ENCODE data around the gene KCNRG.

The KCNRG gene

GRCh38 chr13:50015258-50015657 is at the start of gene KCNRG:
KCNRG (plus strand) TSS chr13:50015444; CDS start chr13:50015494, 50 bp downstream.
- H3F3A ChIP-seq (ENCODE audit: insufficient read depth), result peaks cover 31% of the 10 kb centered on the region
- no peak within 1 kb of the TSS for H3K9ac ChIP-seq (ENCODE audit: low read length)
- no peak within 1 kb of the TSS for H3K27ac ChIP-seq (ENCODE audit: low read depth, low read length)
- H3K4me3 ChIP-seq (ENCODE audit: insufficient read depth, low read length, poor library complexity, severe bottlenecking), result no peak within 1 kb of the TSS
- H3K79me2 ChIP-seq (ENCODE audit: insufficient read depth, low read length), result peaks cover 23% of the 10 kb centered on the region
- no peaks in the 10 kb centered on the region for H3K27me3 ChIP-seq (ENCODE audit: low read length)
- H2AFZ ChIP-seq (ENCODE audit: low read depth, low read length, severe bottlenecking), result no peak within 1 kb of the TSS
- H3K4me2 ChIP-seq (ENCODE audit: low read depth, low read length, poor library complexity, severe bottlenecking), result no peak within 1 kb of the TSS
- no peak for TF ChIP-seq EZH2phosphoT487 (conservative IDR thresholded peaks at IDR 0.05; ENCODE audit: low read length)
- no peak for TF ChIP-seq CTCF (IDR thresholded peaks at IDR 0.05; ENCODE audit: insufficient read depth, low read length, poor library complexity, severe bottlenecking)
- no peaks in the 10 kb centered on the region for H3K9me3 ChIP-seq (ENCODE audit: insufficient read depth, low read length)
- no peaks in the 10 kb centered on the region for H3K9me2 ChIP-seq (replicated peaks; ENCODE audit: insufficient read depth, low read length)
- no peaks in the 10 kb centered on the region; the same call in 1 of the 2 replicates for H4K20me1 ChIP-seq (ENCODE audit: low read depth, low read length)
- peaks cover 15% of the 10 kb centered on the region; the same call in 1 of the 2 replicates for H3K36me3 ChIP-seq (ENCODE audit: low read length)

- Histone ChIP-seq H3K27me3 (ENCODE audit: low read length) (no peaks in the 10 kb centered on the region), H3K4me2 (ENCODE audit: low read depth, low read length, poor library complexity, severe bottlenecking) (no peak overlapping the region), H3K36me3 (ENCODE audit: low read length) (no peaks in the 10 kb centered on the region), H4K20me1 (ENCODE audit: low read depth, low read length) (no peaks in the 10 kb centered on the region), H3K79me2 (ENCODE audit: insufficient read depth, low read length) (no peaks in the 10 kb centered on the region), H3K4me3 (ENCODE audit: insufficient read depth, low read length, poor library complexity, severe bottlenecking) (no peak overlapping the region), H3K27ac (ENCODE audit: low read depth, low read length) (no peak overlapping the region), H3K9me2 (replicated peaks; ENCODE audit: insufficient read depth, low read length) (no peaks in the 10 kb centered on the region), H3F3A (ENCODE audit: insufficient read depth) (no peaks in the 10 kb centered on the region), H3K9ac (ENCODE audit: low read length) (no peak overlapping the region), H2AFZ (ENCODE audit: low read depth, low read length, severe bottlenecking) (no peak overlapping the region), H3K9me3 (ENCODE audit: insufficient read depth, low read length) (peaks cover 4% of the 10 kb centered on the region; the same call in 1 of the 2 replicates)
- TF ChIP-seq EZH2phosphoT487 (conservative IDR thresholded peaks at IDR 0.05; ENCODE audit: low read length) (no peak), CTCF (IDR thresholded peaks at IDR 0.05; ENCODE audit: insufficient read depth, low read length, poor library complexity, severe bottlenecking) (no peak)
Measured at GRCh38 chr13:49967456-49967855, 47.8 kb upstream of the KCNRG start.

DNA sequence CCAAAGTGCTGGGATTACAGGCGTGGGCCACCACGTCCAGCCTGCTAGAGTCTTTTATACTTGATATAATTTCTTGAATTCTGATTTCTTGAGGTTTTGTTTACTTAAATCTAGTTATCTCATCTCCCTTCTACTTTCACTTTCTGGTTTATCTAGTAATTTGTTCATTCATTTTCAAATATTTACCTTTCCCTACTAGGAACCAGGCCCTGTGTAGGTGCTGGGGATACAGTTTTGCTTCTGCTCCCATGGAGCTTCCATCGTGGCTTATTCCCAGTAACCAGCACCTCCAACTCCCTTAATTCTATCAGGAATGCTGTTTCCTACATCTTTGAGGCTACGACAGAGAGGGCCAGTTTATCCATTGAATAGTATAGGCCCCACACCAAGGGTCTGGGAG is 42.5 kb upstream of the KCNRG start:
- H3K79me2 ChIP-seq (ENCODE audit: insufficient read depth, low read length), result no peaks in the 10 kb centered on the region
- no peak overlapping the region for H3K9ac ChIP-seq (ENCODE audit: low read length)
- H2AFZ ChIP-seq (ENCODE audit: low read depth, low read length, severe bottlenecking), result no peak overlapping the region
- H3K9me3 ChIP-seq (ENCODE audit: insufficient read depth, low read length), result no peaks in the 10 kb centered on the region
- no peaks in the 10 kb centered on the region for H3K9me2 ChIP-seq (replicated peaks; ENCODE audit: insufficient read depth, low read length)
- H3F3A ChIP-seq (ENCODE audit: insufficient read depth), result no peaks in the 10 kb centered on the region
- H3K4me2 ChIP-seq (ENCODE audit: low read depth, low read length, poor library complexity, severe bottlenecking), result no peak overlapping the region
- H3K36me3 ChIP-seq (ENCODE audit: low read length), result no peaks in the 10 kb centered on the region
- no peak overlapping the region for H3K4me3 ChIP-seq (ENCODE audit: insufficient read depth, low read length, poor library complexity, severe bottlenecking)
- H3K27me3 ChIP-seq (ENCODE audit: low read length), result no peaks in the 10 kb centered on the region
- no peaks in the 10 kb centered on the region for H4K20me1 ChIP-seq (ENCODE audit: low read depth, low read length)
- no peak overlapping the region for H3K27ac ChIP-seq (ENCODE audit: low read depth, low read length)
- TF ChIP-seq CTCF (IDR thresholded peaks at IDR 0.05; ENCODE audit: insufficient read depth, low read length, poor library complexity, severe bottlenecking), result no peak
- TF ChIP-seq EZH2phosphoT487 (conservative IDR thresholded peaks at IDR 0.05; ENCODE audit: low read length), result no peak
